GM19328 (cell line): ENCODE data around the gene PDE3A.
"Not testable (repeated sequence)": the region's sequence is repeated elsewhere in the genome, so short reads cannot be mapped to it uniquely, and the experiment has no call there.

Experiments used
- ATAC-seq: cut with Tn5 transposase; IDR thresholded peaks from one replicate; pipeline ENCODE4 v1.9.1; 2021; ENCODE audit warnings: mild to moderate bottlenecking, moderate library complexity; ENCODE audit not compliant: unreplicated experiment

PDE3A gene

DNA sequence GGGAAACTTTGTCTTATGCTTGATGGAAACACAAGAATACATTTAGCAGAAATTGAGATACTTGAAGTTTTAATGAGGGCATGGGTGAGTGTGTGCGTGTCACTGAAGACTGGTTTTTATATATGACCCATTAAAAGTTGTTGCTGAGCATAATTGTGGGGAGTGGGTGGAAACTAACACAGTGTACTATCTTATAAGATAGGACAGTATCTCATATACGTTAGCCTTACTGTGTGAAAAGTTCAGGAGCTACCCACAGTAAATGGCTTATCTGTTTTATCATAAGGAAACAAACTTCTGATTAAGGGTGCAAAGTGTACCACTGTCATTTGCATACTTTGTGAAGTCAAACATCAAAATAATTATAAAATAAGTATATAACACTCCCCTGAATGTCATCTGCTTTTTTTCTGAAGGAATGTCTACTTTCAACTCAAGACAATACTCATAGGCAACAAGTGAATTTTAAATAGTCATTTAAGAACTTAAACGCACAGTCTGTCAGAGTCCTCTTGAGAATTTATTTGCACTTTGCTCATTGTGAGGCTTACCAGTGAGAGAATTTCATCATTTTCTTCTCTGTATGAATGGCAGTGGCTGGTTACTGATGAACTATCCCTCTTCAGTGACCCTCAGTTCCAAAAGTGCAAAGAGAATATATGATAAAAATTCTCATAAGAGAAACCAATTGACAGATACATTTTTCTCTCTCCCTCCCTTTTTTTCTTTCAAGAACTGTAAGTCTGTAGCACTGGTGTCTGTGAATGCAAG, 4.2 kb downstream of the PDE3A start:
- no peak for ATAC-seq

- ATAC-seq = no peak
Observed at GRCh38 chr12:20374795-20375194, 6.5 kb downstream of the PDE3A start.

DNA sequence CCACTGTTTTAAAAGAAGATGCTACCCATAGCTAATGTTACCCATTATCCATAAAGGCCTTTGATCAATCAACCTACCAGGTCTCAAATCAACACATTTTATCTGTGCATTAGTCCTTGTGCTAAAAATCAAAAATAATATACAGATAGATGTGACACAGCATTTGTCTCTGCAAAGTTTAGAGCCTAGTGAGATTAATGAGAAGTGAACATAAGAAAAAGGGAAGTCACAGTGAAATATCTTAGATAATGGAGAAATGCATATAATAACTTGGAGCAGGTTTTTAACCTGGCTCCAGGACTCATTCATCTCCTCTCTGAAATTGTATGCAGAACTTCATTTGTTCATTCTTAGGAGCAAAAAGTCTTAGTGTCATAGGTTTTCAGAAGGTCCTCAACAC, 7.2 kb downstream of the PDE3A start:
- no peak for ATAC-seq

DNA sequence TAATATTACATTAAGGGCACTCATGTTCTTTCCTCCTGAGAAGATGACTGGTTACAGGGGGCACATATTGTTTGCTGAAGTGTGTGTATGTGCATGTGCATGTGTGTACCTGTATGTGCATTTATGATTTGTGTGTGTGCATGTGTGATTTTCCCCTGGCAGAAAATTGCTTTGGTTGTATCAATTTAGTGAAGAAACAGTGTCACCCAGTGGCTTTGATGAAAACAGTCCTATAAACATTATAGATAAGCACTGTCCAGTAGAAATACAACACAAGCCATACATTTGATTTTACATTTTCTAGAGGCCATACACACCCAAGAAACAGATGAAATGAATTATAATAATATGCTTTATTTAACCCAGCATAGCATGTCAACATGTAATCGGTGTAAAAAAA, 8.6 kb downstream of the PDE3A start:
- ATAC-seq = no peak

DNA sequence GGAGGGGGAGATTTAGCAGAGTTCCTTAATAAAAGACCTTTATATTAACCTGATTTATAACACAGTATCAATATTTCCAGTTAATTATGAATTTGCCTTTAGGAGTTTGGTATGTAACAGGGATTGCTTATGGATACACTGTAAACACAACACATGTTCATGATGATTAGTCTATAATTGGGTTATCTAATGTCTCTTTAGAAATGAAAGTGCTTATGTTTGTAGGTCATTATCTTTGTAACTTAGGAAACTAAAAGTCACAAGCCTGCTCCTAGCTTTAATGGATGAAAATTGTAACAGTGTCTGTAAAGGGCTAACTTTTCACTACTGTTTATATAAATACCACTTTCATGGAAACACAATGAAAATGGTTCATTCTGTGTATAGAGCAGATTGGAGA, 9.4 kb downstream of the PDE3A start:
- ATAC-seq = no peak

DNA sequence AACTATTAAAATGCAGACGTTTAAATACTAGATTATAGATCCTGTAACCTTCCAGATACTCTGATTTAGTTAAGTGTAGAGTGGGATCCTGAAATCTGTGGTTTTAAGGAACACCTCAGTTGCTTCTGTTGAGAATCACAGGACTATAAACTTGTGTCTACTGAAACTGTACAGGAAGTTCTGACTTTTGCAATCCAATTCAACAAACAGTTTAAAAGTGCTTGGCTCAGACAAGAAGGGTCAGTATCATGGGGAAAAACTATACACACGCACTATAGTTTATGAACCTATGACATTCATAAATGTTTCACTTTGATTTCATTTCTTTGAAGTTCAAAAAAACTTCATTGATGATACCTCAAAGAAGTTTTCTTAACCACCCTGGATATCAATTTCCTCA, 13.8 kb downstream of the PDE3A start:
- ATAC-seq = no peak

DNA sequence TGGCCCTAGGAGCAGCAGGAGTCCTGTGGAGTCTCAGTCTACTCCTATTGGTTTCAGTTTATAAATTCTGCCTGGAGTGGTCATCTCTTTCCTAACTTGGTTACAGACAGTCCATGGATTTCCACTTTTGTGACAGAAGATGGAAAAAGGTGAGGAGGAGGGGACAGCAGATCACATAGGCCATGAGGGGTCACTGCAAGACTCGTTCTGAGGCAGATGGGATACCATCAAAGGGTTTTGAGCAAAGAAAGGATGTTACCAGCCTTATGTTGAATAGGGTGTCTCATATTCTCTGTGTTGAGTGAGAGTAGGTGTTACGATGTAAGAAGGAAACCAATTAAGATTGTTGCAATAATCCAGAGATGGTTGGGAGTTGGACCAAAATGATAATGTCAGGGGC, 15.3 kb downstream of the PDE3A start:
- ATAC-seq = no peak

DNA sequence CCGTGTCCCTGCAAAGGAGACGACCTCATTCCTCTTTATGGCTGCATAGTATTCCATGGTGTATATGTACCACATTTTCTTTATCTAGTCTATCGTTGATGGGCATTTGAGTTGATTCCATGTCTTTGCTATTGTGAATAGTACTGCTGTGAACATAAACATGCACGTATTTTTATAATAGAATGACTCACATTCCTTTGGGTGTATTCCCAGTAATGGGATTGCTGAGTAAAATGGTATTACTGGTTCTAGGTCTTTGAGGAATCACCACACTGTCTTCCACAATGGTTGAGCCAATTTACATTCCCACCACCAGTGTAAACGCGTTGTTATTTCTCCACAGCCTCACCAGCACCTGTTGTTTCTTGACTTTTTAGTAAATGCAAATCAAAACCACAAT, 16.5 kb downstream of the PDE3A start:
- ATAC-seq = not testable (repeated sequence)

DNA sequence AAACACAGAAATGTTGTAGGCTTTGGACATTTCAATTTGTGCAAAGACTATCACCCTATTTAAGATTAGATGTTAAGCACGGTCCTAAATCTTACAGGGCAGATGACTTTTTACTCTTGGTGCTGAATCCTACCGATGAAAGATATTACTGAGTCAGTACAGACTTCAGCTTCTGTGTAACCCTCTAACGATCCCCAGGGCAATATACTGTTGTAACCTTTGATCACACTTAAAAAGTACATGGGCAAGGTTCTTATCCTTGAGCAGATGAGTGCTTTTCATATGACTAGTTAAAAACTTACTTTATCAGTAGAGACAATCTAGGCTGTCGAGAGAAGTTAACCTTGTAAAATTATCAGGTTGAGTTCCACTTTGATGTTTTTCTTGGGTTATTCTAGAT, 22.5 kb downstream of the PDE3A start:
- no peak for ATAC-seq

GRCh38 chr12:20392339-20392738, 24.0 kb downstream of the PDE3A start:
- ATAC-seq = no peak

- no peak for ATAC-seq
Observed at GRCh38 chr12:20393707-20394106, 25.4 kb downstream of the PDE3A start.

GRCh38 chr12:20395791-20396550, 27.6 kb downstream of the PDE3A start:
- no peak for ATAC-seq

GRCh38 chr12:20398686-20399085, 30.3 kb downstream of the PDE3A start:
- ATAC-seq = no peak

GRCh38 chr12:20400003-20400402, 31.7 kb downstream of the PDE3A start:
- ATAC-seq = no peak

GRCh38 chr12:20403230-20403629, 34.9 kb downstream of the PDE3A start:
- no peak for ATAC-seq

DNA sequence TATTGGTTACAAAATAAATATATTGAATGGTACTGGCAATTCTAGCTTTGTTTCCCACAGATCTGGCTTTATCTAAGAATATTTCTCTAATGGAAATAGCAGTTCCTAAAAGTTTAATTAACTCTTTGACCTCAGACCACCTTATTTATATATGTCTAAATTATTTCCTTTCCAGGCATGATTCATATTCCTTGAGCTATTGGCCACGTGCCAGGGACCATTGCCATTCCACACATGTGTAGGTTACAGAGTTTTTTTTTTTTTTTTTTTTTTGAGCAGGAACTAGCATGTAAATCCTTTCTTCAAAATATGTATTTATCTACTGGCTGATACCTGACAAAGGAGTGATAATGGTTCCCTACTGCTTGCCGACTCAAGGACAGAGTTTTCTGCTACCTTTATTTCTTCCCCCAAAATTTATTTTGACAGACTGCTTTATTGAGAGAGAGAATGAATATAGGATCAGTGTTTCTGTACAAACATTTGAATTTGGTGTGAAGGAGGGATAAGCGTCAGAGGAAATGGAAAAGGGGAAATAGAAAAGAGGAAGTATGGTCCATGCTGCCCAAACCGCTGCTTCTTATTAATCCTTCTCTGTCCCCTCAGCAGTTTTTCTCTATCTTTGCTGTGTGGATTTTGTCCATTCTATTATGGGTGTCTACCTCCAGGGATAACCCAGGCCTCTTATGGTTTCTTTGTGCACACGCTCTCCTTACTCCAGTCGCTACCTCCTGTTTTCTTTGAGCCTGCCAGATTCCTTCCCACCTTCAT, 36.4 kb downstream of the PDE3A start:
- no peak for ATAC-seq

- no peak for ATAC-seq
Observed at GRCh38 chr12:20409607-20410377, 41.5 kb downstream of the PDE3A start.

DNA sequence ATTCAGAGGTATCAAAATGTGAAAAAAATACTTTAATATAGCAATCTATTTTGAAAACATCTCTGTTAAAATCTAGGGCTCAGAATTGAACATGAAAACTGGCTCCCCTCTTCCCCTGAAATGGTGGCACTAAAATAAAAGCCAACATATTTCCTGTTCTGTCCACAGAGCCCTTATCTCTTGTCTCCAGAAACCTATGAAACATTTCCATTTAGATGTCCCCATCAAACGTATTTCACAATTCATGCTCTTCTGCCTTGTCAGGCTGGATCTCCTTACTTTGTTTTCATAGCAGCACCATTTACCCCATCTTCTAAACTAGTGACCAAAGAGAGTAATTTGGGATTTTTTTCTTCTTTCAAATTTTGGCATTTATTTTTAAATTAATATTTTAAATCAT, 42.4 kb downstream of the PDE3A start:
- ATAC-seq = no peak

- no peak for ATAC-seq
Observed at GRCh38 chr12:20411345-20411744, 43.0 kb downstream of the PDE3A start.

- no peak for ATAC-seq
Observed at GRCh38 chr12:20415028-20415427, 46.7 kb downstream of the PDE3A start.

- ATAC-seq = no peak
Observed at GRCh38 chr12:20415641-20416040, 47.3 kb downstream of the PDE3A start.
